Epithelial cell of proximal tubule (primary cell): ENCODE data around the gene ATRNL1. TPM values are rescaled to one million over a fixed set of nuclear protein-coding genes. Genes with fewer than 3 reads are reported as not detected.

ENCODE experiments used
- DNase-seq: peaks from one replicate; pipeline ENCODE4 v3.0.0-alpha.2; 2011; ENCODE audit warnings: low read depth
- H3K4me3 ChIP-seq: 2 replicates; pipeline ENCODE4 v1.5.1; 2011; ENCODE audit warnings: low read depth, mild to moderate bottlenecking, low read length
- total RNA-seq: library from RNA; depleted of rRNA; stranded (reverse); fragments of >200 nt; gene quantifications from 2 replicates; pipeline ENCODE4 v1.2.3, GENCODE V29; 2015
- TF ChIP-seq, protein P1 (sequence below): conservative IDR thresholded peaks from 2 replicates; pipeline ENCODE4 v1.5.1; 2012; ENCODE audit warnings: low read depth, mild to moderate bottlenecking, low read length

The ATRNL1 gene
- total RNA-seq, 1 donor from 2014 or later, result 12.4 TPM

DNA sequence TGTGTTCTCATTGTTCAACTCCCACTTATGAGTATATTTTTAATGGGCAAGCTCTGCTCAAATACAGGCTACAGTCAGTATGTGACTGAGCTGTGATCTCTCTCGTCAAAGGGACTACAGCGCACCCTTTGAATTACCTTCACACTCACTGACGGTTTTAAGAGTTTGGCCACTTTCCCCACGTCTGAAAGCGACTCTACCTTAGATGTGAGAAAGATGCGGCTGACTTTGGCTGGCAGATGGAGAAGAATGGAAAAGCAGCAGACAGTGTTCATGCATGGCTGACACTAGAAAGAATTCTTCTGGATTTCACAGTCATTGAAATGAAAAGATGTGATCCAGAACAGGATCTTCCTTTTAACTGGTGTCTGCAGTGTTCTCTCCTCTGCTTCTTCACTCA, 2.0 kb upstream of the ATRNL1 start:
- TF ChIP-seq, protein P1, sequence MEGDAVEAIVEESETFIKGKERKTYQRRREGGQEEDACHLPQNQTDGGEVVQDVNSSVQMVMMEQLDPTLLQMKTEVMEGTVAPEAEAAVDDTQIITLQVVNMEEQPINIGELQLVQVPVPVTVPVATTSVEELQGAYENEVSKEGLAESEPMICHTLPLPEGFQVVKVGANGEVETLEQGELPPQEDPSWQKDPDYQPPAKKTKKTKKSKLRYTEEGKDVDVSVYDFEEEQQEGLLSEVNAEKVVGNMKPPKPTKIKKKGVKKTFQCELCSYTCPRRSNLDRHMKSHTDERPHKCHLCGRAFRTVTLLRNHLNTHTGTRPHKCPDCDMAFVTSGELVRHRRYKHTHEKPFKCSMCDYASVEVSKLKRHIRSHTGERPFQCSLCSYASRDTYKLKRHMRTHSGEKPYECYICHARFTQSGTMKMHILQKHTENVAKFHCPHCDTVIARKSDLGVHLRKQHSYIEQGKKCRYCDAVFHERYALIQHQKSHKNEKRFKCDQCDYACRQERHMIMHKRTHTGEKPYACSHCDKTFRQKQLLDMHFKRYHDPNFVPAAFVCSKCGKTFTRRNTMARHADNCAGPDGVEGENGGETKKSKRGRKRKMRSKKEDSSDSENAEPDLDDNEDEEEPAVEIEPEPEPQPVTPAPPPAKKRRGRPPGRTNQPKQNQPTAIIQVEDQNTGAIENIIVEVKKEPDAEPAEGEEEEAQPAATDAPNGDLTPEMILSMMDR, result no peak
- DNase-seq, result no peak

DNA sequence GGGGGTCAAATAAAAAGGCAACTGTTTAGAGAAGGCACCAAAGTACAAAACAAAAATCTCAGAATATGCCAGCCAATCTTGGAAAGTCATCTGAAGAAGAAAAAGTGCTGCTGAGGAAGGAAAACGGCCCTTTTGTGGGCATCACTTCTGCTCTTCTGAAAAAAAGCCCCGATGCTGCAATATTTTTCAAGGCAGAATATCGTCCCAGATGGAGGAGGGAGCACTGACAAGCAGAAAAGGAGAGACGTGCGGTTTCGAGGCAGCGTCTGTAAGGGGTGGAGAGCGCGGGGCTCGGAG, 959 bp upstream of the ATRNL1 start:
- no peak for DNase-seq
- peak overlapping the region; percentile 66 for H3K4me3 ChIP-seq
- TF ChIP-seq, protein P1, result no peak

More for the DNA sequence above, 2.0 kb upstream of the ATRNL1 start:
- no peak overlapping the region for H3K4me3 ChIP-seq

DNA sequence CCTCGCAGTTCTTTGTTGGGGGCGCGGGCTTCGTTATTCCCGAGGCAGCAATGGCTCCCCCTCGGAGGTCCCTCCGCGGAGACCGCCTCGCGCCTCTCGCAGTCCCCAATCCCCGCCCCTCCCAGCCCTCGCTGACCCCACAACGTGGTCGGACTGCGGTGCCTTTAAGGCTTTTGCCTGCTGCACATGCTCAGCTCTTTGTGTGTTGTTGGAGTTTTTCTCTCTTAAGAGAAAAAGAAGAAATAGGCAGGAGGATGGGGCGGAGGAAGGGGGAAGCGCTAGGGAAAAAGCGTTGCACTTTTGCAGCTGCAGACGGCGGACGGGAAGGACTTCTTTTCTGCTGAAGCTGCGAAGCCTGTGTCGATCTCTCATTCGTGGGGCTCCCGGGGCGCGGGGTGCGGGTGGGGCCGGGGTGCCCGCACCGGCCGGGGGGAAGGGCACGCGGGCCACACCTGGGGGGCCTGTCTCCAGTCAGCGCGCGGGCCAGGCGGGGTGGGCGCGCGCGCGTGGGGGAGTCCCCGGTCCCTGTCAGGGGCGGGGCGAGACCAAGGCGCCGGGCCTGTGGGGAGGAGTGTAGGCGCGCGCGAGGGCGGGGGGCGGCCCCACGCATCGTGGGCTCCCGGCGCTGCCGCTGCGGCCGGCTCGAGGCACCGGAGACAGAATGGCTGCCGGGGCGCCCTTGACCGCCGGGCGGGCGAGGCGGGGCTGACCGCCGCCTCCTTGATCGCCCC, 445 bp upstream of the ATRNL1 start:
- no peak for DNase-seq
- TF ChIP-seq, protein P1, result no peak
- peak overlapping the region; percentile 66 for H3K4me3 ChIP-seq

DNA sequence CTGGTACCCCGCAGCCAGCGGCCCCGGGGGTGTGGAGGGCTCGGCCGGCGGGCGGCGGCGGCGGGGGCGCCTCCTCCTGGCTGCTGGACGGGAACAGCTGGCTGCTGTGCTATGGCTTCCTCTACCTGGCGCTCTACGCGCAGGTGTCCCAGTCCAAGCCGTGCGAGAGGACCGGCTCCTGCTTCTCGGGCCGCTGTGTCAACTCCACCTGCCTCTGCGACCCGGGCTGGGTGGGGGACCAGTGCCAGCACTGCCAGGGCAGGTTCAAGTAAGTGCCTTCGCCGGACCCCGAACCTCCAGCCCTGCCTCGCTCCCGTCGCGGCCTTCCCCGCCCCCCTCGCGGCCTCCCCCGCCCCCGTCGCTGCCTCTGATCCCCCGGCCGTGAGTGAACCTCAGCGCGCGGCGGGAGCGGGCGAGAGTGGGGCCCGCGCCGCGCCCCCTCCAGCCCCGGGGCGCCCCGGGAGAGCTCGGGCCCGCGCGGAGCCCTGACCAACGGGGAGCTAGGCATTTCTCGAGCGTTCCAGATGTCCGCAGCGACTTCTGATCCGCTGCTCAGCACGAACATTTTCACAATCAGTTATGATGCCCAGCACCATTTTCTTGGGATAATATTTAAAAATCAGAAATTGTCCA, 727 bp downstream of the ATRNL1 start:
- DNase-seq, result no peak
- TF ChIP-seq, protein P1, result peak; percentile 33
- peak overlapping the region; percentile 66 for H3K4me3 ChIP-seq

DNA sequence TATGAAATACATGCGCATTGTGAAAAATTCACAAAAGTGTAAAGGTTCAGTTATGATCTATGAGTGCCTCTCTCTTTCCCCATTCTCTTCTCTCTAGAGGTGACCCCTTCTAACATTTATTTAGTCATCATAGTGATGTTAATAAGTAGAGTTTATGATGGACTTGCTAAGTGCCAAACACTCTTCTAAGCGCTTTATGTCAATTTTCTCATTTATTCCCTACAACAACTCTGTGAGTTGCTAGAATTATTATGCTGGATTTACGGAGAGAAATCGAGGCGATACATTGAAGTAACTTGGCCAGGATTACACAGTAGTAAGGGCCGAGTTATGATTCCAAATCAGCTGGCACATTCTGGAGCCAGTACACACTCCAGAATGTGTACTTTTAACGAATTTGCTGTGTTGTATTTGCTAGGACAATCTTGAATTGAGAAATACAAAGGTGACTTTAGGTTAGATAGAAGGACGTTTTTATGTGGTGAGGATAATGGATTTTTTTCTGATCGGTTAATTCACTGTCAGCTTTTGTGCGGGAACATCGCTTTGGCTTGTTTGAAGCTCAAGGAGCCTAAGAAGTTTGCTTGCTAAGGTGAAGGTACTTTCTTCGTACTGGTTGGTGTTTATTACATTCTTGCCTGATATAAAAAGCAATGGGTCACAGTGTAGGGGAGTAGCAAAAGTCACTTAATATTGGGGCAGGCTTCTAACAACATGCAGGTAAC, 1.4 kb downstream of the ATRNL1 start:
- TF ChIP-seq, protein P1, result no peak
- DNase-seq, result no peak
- peak overlapping the region; percentile 66 for H3K4me3 ChIP-seq

DNA sequence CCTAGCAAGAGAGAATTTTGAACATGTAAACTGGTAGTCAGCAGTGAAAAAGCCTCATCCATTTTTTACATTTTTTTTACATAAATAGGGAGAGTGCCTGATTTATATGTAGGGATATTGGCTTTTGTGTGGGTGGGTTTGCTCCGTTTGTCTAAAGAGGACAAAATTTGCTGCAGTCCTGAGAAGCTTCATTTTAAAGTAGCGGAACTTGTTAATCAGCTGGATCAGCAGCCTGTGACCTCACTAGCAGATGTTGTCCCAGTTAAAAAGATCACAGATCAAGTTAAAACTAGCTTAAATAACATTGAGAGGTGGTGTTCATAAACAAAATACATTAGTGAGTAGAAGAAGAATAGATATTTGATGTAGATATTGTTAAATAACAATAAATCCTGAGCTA, 2.6 kb downstream of the ATRNL1 start:
- TF ChIP-seq, protein P1, result no peak
- no peak overlapping the region for H3K4me3 ChIP-seq
- DNase-seq, result no peak
